GM21576 (cell line): Measurements from ENCODE around the gene IGDCC3.

Source experiments
- ATAC-seq: cut with Tn5 transposase; IDR thresholded peaks from one replicate; pipeline ENCODE4 v1.9.1; 2021; ENCODE audit warnings: mild to moderate bottlenecking, moderate library complexity; ENCODE audit not compliant: unreplicated experiment

Gene IGDCC3

GRCh38 chr15:65377976-65378366 is at the start of gene IGDCC3:
IGDCC3 (minus strand) TSS chr15:65378002; CDS start chr15:65377788, 214 bp downstream.
- no peak for ATAC-seq

GRCh38 chr15:65426216-65426853 is 48.5 kb upstream of the IGDCC3 start:
- no peak for ATAC-seq

DNA sequence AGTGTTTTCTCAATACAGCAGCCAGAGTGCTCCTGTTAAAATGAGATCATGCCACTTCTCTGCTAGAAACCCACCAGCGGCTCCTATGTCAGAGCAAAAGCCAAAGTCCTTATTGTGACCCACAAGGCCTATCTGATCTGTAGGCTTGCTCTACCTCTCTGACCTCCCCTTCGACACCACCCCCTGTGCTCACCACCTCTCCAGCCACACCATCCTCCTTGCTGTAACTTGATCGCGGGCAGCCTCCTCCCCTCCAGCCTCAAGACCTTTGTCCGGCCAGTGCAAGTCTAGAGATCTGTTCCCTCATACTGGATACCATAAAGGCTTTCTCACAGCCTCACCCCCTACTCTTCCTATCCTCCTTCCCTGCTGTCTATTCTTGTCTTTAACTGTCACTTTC is 46.9 kb upstream of the IGDCC3 start:
- no peak for ATAC-seq

DNA sequence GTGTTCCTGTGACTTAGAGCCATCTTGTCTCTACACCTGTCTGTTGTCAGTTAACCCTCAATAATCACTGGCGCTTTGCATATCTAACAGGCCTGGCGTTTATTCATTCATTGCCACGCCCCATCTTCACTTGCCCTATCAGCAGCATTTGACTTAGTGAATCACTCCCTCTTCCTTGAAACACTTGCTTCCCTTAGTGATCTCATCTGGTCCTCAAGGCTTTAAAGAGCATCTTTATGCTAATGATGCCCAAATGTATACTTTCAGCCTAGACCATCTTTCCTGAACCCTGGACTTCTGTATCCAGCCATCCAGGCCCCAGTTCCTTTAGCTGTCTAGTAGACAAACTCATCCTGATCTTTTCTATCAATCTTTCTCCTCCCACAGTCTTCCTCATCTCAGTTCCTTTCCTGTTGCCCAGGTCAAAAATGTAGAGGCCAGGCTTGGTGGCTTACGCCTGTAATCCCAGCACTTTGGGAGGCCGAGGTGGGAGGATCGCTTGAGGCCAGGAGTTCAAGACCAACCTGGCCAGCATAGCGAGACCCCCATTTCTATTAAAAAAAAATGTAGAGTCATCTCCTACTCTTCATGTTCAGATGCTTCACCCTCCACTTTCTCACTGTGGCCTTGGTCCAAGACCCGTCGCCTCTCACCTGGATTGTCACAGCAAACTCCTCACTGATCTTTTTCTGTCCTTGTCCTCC is 46.3 kb upstream of the IGDCC3 start:
- ATAC-seq = no peak

GRCh38 chr15:65423150-65423975 is 45.6 kb upstream of the IGDCC3 start:
- ATAC-seq = no peak

GRCh38 chr15:65421360-65422215 is 43.8 kb upstream of the IGDCC3 start:
- ATAC-seq = no peak

- no peak for ATAC-seq
Measured at GRCh38 chr15:65420975-65421359, 43.2 kb upstream of the IGDCC3 start.

DNA sequence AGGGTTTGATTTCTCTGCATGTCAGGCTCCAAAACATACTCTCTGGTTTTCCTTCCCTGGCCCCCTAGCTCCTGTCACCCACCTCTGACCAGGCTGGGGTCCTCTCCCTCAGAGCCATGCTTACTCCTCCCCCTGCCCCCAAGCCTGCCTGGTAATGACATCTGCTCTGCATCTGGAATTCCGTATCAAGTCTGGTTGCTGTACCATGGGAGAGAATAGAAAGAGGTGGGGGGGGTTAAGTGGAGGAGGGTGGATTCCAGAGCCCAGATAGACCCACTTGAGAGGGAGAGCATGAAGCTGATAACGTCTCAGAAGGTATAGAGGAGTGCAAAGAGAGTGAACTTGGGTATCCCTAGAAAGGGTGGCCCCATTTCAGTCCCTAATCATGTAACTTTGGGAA is 40.8 kb upstream of the IGDCC3 start:
- ATAC-seq = no peak

GRCh38 chr15:65416845-65417416 is 39.1 kb upstream of the IGDCC3 start:
- no peak for ATAC-seq

DNA sequence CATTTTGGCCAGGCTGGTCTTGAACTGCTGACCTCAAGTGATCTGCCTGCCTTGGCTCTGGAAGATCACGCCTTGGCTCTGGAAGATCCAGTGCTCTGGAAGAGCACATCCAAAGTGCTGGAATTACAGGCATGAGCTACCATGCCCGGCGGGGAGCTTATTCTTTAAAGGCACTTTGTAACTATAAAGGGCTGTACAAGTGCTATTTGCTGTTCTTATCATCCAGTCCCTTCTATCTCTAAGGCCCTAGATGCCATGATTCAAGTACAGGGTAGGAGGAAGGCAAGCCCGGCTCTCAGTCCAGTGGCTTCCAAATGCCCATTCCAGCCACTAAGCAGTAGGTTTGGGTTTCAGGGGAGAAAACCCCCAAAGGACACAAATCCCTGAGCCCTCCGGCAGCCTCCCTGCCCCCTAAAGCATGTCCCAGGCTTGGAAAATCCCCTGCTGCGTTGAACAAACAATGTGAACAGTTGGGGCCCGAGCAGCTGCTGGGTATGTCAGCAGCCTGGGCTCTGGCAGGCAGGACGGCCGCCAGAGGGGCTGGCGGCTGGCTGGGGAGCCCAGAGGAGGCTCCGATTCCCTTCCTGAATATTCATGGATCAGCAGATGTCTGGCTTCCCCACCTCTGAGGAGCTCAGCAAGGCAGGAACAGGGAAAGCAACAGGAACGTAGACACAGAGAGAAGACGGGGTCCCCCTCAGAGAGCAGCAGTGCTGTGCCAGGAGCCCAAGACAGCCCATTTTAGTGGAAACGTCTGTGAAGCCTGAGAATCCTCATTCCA is 37.2 kb upstream of the IGDCC3 start:
- no peak for ATAC-seq

- no peak for ATAC-seq
Measured at GRCh38 chr15:65413760-65414144, 36.0 kb upstream of the IGDCC3 start.

DNA sequence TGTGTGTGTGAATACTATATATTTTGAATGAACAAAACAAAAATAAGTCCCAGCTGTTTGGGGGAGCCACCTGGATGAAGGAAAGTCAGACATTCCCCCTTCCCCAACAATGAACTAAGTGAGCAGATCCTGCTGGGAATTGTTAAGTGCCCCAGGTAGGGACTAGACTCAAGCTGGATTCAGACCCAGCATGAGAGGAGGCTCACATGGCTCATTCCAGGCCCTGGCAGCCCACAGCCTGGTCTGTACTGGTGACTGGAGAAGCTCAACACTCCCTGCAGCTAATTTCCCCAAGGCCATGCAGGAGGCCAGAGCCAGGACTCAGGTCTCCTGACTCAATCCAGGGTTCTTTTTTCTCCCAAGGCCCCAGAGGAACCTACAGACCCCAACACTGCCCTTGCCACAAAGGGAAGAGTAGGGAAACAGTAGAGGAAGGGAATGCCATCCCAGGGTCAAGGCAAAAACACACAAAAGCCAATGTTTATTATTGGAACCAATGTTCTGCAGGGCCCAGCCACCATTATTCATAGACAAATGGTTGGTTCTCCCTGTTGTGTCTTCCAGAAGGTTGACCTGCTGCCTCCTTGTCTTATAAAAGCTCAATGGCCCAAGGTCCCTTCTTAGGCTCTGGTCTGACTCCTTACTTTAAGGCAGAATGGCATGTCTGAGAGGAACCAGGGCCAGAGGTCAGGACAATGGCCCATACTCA is 35.4 kb upstream of the IGDCC3 start:
- no peak for ATAC-seq

DNA sequence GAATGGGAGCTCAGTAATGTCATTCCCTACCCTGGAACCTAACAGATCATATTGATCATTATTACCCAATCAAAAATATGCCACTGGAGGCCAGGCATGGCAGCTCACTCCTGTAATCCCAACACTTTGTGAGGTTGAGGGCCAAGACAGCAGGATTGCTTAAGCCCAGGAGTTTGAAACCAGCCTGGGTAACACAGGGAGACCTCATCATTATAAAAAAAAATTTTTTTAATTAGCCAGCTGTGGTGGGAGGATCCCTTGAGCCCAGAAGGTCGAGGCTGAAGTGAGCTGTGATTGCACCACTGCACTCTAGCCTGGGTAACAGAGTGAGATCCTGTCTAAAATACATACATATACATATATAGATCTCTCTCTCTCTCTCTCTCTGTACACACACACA is 34.8 kb upstream of the IGDCC3 start:
- ATAC-seq = no peak

- no peak for ATAC-seq
Measured at GRCh38 chr15:65411465-65412071, 33.8 kb upstream of the IGDCC3 start.

DNA sequence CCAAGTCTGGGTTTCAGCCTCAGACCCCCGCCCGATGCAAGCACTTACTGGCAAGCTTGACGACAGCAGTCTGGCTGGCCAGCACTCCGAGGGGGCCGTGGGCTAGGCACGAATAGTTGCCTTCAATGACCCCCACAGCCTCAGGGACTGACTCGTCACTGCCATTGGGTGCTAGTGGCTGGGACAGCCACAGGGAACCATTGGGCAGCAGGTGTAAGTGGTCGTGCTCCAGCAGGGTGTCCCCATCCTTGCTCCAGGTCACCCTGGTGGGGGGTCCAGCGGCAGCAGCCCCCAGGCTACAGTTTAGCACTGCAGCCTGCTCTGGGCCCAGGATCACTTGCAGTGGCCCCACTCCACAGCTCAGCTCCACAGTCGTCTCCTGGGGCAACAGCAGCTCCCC is 33.2 kb upstream of the IGDCC3 start:
- ATAC-seq = no peak

DNA sequence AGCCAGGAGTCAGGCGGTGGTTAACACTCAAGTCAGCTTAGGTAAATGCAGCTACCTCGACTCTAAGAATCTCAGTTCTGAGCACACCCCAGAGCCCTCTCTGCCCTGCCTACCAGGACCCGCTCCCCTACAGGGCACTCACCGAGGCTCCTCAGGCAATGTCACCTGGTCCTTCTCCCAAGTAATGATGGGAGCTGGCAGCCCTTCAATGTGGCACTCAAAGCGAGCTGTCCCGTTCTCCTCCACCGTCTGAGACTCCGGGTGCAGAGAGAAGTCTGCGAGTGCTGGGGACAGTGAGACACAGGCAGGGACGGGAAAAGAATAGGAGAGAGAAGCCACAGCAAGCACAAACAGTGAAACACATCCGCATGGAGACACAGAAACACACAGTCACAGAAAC is 32.2 kb upstream of the IGDCC3 start:
- ATAC-seq = no peak

- ATAC-seq = no peak
Measured at GRCh38 chr15:65409036-65409631, 31.3 kb upstream of the IGDCC3 start.

DNA sequence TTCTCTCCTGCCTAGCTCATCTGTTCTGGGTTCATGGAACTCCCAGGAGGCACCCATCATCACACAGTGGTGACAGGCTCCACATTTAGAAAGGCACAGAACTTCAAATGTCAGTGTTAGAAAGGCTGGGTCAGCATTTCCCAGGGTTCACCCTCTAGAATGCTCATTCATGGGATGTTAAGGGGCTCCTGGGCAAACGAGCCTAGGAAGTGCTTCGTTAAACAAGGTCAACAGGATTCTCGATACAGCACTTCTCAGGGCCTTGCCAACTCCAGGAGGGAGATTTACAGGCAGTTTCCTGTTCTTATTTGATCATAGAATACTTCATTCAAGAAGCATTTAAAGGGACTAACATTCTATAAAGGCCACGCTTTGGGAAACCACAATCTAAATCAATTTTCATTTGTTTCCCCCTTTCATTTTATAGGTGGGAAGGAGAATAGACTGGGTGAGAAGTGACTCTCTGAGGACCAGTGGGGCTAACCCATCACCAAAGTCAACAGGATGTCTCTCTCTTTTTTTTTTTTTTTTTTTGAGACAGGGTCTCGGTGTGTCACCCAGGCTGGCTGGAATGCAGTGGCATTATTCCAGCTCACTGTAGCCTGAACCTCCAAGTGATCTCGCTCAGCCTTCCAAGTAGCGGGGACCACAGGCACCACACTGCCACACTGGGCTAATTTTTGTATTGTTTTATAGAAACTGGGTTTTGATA is 30.7 kb upstream of the IGDCC3 start:
- no peak for ATAC-seq
